ENCODE data around the gene ZNF81.

Gene ZNF81

DNA sequence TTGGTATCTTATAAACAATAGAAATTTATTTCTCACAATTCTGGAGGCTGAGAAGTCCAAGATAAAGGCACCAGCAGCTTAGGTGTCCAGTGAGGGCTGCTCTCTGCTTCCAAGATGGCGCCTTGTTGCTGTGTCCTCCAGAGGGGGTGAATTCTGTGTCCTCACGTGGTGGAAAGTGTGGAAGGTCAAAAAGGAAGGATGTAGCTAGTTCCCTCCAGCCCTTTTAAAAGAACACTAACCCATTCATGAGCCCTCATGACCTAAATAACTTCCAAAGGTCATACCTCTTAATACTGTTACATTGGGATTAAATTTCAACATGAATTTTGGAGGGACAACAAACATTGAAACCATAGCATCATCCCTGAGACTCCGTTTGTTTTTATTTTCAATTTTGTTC, 48.8 kb downstream of the ZNF81 start:
- no peak overlapping the region for H3K4me3 ChIP-seq (ENCODE audit: control insufficient read depth, low read depth, low read length)
- TF ChIP-seq, protein P1, sequence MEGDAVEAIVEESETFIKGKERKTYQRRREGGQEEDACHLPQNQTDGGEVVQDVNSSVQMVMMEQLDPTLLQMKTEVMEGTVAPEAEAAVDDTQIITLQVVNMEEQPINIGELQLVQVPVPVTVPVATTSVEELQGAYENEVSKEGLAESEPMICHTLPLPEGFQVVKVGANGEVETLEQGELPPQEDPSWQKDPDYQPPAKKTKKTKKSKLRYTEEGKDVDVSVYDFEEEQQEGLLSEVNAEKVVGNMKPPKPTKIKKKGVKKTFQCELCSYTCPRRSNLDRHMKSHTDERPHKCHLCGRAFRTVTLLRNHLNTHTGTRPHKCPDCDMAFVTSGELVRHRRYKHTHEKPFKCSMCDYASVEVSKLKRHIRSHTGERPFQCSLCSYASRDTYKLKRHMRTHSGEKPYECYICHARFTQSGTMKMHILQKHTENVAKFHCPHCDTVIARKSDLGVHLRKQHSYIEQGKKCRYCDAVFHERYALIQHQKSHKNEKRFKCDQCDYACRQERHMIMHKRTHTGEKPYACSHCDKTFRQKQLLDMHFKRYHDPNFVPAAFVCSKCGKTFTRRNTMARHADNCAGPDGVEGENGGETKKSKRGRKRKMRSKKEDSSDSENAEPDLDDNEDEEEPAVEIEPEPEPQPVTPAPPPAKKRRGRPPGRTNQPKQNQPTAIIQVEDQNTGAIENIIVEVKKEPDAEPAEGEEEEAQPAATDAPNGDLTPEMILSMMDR (IDR thresholded peaks at IDR 0.05; ENCODE audit: control insufficient read depth, insufficient read depth, low read depth, low read length, missing control alignments), result no peak

GRCh38 chrX:47898024-47898423, 61.3 kb downstream of the ZNF81 start:
- TF ChIP-seq, protein P1 (IDR thresholded peaks at IDR 0.05; ENCODE audit: control insufficient read depth, insufficient read depth, low read depth, low read length, missing control alignments), result no peak
- no peak overlapping the region for H3K4me3 ChIP-seq (ENCODE audit: control insufficient read depth, low read depth, low read length)
- no peak for DNase-seq (ENCODE audit: low read depth)

More for the DNA sequence above, 48.8 kb downstream of the ZNF81 start:
- no peak for DNase-seq (ENCODE audit: low read depth)

GRCh38 chrX:47900833-47901232, 64.1 kb downstream of the ZNF81 start:
- no peak overlapping the region for H3K4me3 ChIP-seq (ENCODE audit: control insufficient read depth, low read depth, low read length)
- no peak for DNase-seq (ENCODE audit: low read depth)
- TF ChIP-seq, protein P1 (IDR thresholded peaks at IDR 0.05; ENCODE audit: control insufficient read depth, insufficient read depth, low read depth, low read length, missing control alignments), result no peak

GRCh38 chrX:47902161-47902560, 65.5 kb downstream of the ZNF81 start:
- no peak for DNase-seq (ENCODE audit: low read depth)
- H3K4me3 ChIP-seq (ENCODE audit: control insufficient read depth, low read depth, low read length), result no peak overlapping the region
- TF ChIP-seq, protein P1 (IDR thresholded peaks at IDR 0.05; ENCODE audit: control insufficient read depth, insufficient read depth, low read depth, low read length, missing control alignments), result no peak

DNA sequence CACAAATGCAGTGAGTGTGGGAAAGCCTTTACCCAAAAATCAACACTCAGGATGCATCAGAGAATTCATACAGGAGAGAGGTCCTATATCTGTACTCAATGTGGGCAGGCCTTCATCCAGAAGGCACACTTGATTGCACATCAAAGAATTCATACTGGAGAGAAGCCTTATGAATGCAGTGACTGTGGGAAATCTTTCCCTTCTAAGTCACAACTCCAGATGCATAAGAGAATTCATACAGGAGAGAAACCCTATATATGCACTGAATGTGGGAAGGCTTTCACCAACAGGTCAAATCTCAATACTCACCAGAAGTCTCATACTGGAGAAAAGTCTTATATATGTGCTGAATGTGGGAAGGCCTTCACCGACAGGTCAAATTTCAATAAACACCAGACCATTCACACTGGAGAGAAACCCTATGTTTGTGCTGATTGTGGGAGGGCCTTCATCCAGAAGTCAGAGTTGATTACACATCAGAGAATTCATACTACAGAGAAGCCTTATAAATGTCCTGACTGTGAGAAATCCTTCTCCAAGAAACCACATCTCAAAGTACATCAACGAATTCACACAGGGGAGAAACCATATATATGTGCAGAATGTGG, 79.3 kb downstream of the ZNF81 start:
- no peak overlapping the region for H3K4me3 ChIP-seq (ENCODE audit: control insufficient read depth, low read depth, low read length)
- TF ChIP-seq, protein P1 (IDR thresholded peaks at IDR 0.05; ENCODE audit: control insufficient read depth, insufficient read depth, low read depth, low read length, missing control alignments), result no peak
- no peak for DNase-seq (ENCODE audit: low read depth)

GRCh38 chrX:47918274-47918673, 81.6 kb downstream of the ZNF81 start:
- TF ChIP-seq, protein P1 (IDR thresholded peaks at IDR 0.05; ENCODE audit: control insufficient read depth, insufficient read depth, low read depth, low read length, missing control alignments), result no peak
- H3K4me3 ChIP-seq (ENCODE audit: control insufficient read depth, low read depth, low read length), result no peak overlapping the region
- DNase-seq (ENCODE audit: low read depth), result no peak
